Skin epidermis (tissue), 12 donors: ENCODE results near the gene CSTPP1.
"Not testable (repeated sequence)": the region's sequence is repeated elsewhere in the genome, so short reads cannot be mapped to it uniquely, and the experiment has no call there.

Experiments used
- H3K27ac ChIP-seq, 21 experiments: fragments of 200-600 bp; sonication (generic) in 11 of 21; one replicate each; pipeline ENCODE4 v1.5.0; 2020; ENCODE audit warnings: mild to moderate bottlenecking in 3 of 21, inconsistent platforms in 2 of 21, moderate library complexity in 2 of 21
- H3K4me3 ChIP-seq, 7 experiments: fragments of 200-600 bp; sonication (generic) in 2 of 7; one replicate each; pipeline ENCODE4 v1.5.0; 2020; ENCODE audit warnings: inconsistent platforms in 2 of 7, mild to moderate bottlenecking in 2 of 7, moderate library complexity in 1 of 7

Gene CSTPP1

GRCh38 chr11:47183031-47183856 lies 246.7 kb downstream of the CSTPP1 start:
- Histone ChIP-seq H3K4me3 (no peak overlapping the region), H3K27ac (peak overlapping the region in 2 of 21 experiments; percentile 20 to 63)

GRCh38 chr11:47183969-47184368 lies 247.4 kb downstream of the CSTPP1 start:
- no peak overlapping the region for H3K4me3 ChIP-seq
- peak overlapping the region in 8 of 21 experiments; percentile 80 to 96 (median 86) for H3K27ac ChIP-seq

GRCh38 chr11:47184711-47185304 lies 248.2 kb downstream of the CSTPP1 start:
- H3K27ac ChIP-seq: peak overlapping the region; percentile 2 to 96 (median 84)
- peak overlapping the region; percentile 59 to 81 (median 70) for H3K4me3 ChIP-seq

- peak overlapping the region; percentile 71 to 96 (median 84) for H3K27ac ChIP-seq
- H3K4me3 ChIP-seq: peak overlapping the region; percentile 59 to 81 (median 70)
Observed at GRCh38 chr11:47185305-47186075, 248.9 kb downstream of the CSTPP1 start.

- H3K4me3 ChIP-seq: peak within 1 kb of the TSS; percentile 59 to 81 (median 70)
- H3K27ac ChIP-seq: peak within 1 kb of the TSS; percentile 71 to 96 (median 84)
Observed at GRCh38 chr11:47186076-47186699, 249.6 kb downstream of the CSTPP1 start, which contains the start of gene PACSIN3. Gene PACSIN3, minus strand, starts transcription at chr11:47186434. Its CDS starts 3,707 bp downstream, at chr11:47182727.

- H3K4me3 ChIP-seq: peak overlapping the region; percentile 59 to 81 (median 70)
- peak overlapping the region in 16 of 21 experiments; percentile 16 to 96 (median 84) for H3K27ac ChIP-seq
Observed at GRCh38 chr11:47186700-47187695, 250.4 kb downstream of the CSTPP1 start.

- H3K4me3 ChIP-seq: peak overlapping the region in 2 of 7 experiments; percentile 72 to 81
- peak overlapping the region in 5 of 21 experiments; percentile 16 to 96 (median 86) for H3K27ac ChIP-seq
Observed at GRCh38 chr11:47187723-47188122, 251.2 kb downstream of the CSTPP1 start.

- Histone ChIP-seq H3K27ac (peak overlapping the region in 2 of 21 experiments; percentile 26 to 96), H3K4me3 (no peak overlapping the region)
Observed at GRCh38 chr11:47188259-47188658, 251.7 kb downstream of the CSTPP1 start.

- Histone ChIP-seq H3K4me3 (no peak overlapping the region), H3K27ac (no peak overlapping the region)
Observed at GRCh38 chr11:47189100-47189834, 252.7 kb downstream of the CSTPP1 start.

- not testable (repeated sequence) for H3K27ac ChIP-seq, H3K4me3 ChIP-seq
Observed at GRCh38 chr11:47191137-47191536, 254.6 kb downstream of the CSTPP1 start.

- Histone ChIP-seq H3K4me3 (no peak overlapping the region), H3K27ac (no peak overlapping the region)
Observed at GRCh38 chr11:47192111-47192510, 255.6 kb downstream of the CSTPP1 start.

- H3K4me3 ChIP-seq, H3K27ac ChIP-seq: not testable (repeated sequence)
Observed at GRCh38 chr11:47198161-47198560, 261.6 kb downstream of the CSTPP1 start.

- Histone ChIP-seq H3K27ac (no peak overlapping the region), H3K4me3 (no peak overlapping the region)
Observed at GRCh38 chr11:47201015-47201414, 264.5 kb downstream of the CSTPP1 start.

GRCh38 chr11:47202576-47202975 lies 266.0 kb downstream of the CSTPP1 start:
- Histone ChIP-seq H3K4me3 (no peak overlapping the region), H3K27ac (no peak overlapping the region)

GRCh38 chr11:47204637-47204989 lies 268.1 kb downstream of the CSTPP1 start:
- peak overlapping the region in 10 of 21 experiments; percentile 3 to 52 (median 30) for H3K27ac ChIP-seq
- no peak overlapping the region for H3K4me3 ChIP-seq

GRCh38 chr11:47206577-47206976 lies 270.0 kb downstream of the CSTPP1 start:
- H3K27ac ChIP-seq, H3K4me3 ChIP-seq: not testable (repeated sequence)

GRCh38 chr11:47207459-47207858 lies 270.9 kb downstream of the CSTPP1 start:
- Histone ChIP-seq H3K4me3 (no peak overlapping the region), H3K27ac (no peak overlapping the region)

GRCh38 chr11:47208008-47208552 lies 271.5 kb downstream of the CSTPP1 start:
- H3K4me3 ChIP-seq: not testable (repeated sequence)

More at GRCh38 chr11:47208008-47208552, 271.5 kb downstream of the CSTPP1 start:
- not testable (repeated sequence) for H3K27ac ChIP-seq
